BLaER1 treated with 17β-estradiol and CSF1 and Interleukin-3, amounts not matched to agents 10 nM and 100 nM (cell line): ENCODE data around the gene OPCML.
A peak's percentile ranks its signal among the peaks of the same experiment; 100 is the strongest.

Experiments used
- H3K27ac ChIP-seq, 11 experiments: shearing (Covaris generic); formaldehyde crosslinking; 2 replicates each; pipeline ENCODE4 v1.8.1; 2022
- H3K27me3 ChIP-seq, 11 experiments: shearing (Covaris generic); formaldehyde crosslinking; 2 replicates each; pipeline ENCODE4 v1.8.1; 2022
- H3K36me3 ChIP-seq, 11 experiments: shearing (Covaris generic); formaldehyde crosslinking; 2 replicates each; pipeline ENCODE4 v1.8.1; 2022
- H3K4me1 ChIP-seq, 10 experiments: shearing (Covaris generic); formaldehyde crosslinking; 2 replicates each; pipeline ENCODE4 v1.8.1; 2022
- H3K4me2 ChIP-seq, 11 experiments: shearing (Covaris generic); formaldehyde crosslinking; 2 replicates each; pipeline ENCODE4 v1.8.1; 2022
- H3K4me3 ChIP-seq, 10 experiments: shearing (Covaris generic); formaldehyde crosslinking; 2 replicates each; pipeline ENCODE4 v1.8.1; 2022
- H3K9ac ChIP-seq, 11 experiments: shearing (Covaris generic); formaldehyde crosslinking; 2 replicates each; pipeline ENCODE4 v1.8.1; 2022
- H3K9me3 ChIP-seq, 11 experiments: shearing (Covaris generic); formaldehyde crosslinking; replicated peaks in 1 of 11; 2 replicates each; pipeline ENCODE4 v1.8.1; 2022
- H4K20me1 ChIP-seq, 11 experiments: shearing (Covaris generic); formaldehyde crosslinking; 2 replicates each; pipeline ENCODE4 v1.8.1; 2022
- Cebpa-rat ChIP-seq, 11 experiments: shearing (Covaris generic); IDR thresholded peaks; 2 replicates each; pipeline ENCODE4 v1.8.1; 2022

OPCML gene

DNA sequence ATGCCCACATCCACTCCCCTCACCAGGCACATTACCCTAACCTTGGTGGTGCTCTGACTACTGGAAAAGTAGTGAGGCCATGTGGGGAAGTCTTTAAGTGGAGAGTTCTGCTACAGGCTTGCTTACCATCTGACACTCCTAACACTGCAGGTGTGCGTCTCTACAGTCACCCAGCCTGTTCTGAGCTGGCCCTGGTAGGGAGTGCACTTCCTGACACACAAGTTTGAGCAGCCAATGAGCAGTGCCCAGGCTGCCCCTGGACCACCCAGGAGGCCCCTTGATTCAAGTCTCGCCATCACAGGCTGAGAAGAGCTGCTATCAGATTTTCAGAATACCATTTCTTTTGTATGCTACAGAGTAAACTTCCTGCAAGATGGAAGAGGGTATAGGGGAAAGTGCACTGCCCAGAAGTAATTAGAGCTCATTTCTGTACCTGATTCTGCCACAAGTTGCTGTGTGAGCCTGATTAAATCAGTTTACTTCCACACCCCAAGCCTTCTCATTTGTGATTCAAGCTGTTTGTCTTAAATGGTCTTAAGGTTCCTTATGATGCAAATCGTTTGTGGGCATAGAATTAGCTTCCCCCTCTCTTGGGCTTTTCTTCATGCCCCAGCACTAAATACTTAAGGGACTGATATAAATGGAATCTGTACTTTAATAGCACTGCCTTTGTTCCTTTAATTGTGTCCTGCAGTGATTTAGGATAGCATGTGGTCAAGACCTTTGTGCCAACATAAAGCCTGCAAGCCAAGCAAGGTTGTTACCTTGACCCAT is 22.2 kb downstream of the OPCML start:
- no peak for TF ChIP-seq Cebpa-rat (IDR thresholded peaks at IDR 0.05)
- no peaks in the 10 kb centered on the region for H3K36me3 ChIP-seq
- peaks cover 0 to 12% (median 0%) of the 10 kb centered on the region in 11 experiments; a peak in 8 of 22 replicates for H4K20me1 ChIP-seq
- peaks cover 21 to 29% (median 25%) of the 10 kb centered on the region in 10 experiments for H3K4me1 ChIP-seq
- no peak overlapping the region for H3K9ac ChIP-seq
- no peak overlapping the region for H3K4me2 ChIP-seq
- no peaks in the 10 kb centered on the region for H3K9me3 ChIP-seq
- H3K4me3 ChIP-seq = no peak overlapping the region
- H3K27me3 ChIP-seq = no peaks in the 10 kb centered on the region; a peak in 2 of 22 replicates
- no peak overlapping the region for H3K27ac ChIP-seq

DNA sequence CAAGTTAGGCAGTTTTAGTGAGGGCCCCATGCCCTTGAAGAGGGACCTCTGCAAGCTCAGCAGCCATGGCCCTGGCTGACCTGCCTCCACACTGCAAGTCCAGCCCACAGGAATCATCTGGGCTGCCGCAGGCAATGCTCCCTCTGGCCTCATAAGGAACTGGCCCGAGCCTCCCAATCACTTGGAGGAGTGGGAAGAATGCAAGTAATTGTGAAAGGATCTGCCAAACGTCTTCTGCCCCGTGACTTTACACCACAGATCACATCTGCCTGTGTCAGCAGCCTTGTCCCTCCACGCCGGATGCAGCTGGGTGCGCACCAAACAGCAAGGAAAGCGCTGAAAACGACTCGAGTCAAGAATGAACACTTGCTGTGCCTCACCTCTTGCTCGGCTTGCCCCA is 23.8 kb downstream of the OPCML start:
- peaks cover 0 to 13% (median 0%) of the 10 kb centered on the region in 11 experiments; a peak in 7 of 22 replicates for H4K20me1 ChIP-seq
- no peak overlapping the region for H3K27ac ChIP-seq
- no peak overlapping the region for H3K9ac ChIP-seq
- H3K9me3 ChIP-seq = no peaks in the 10 kb centered on the region
- H3K36me3 ChIP-seq = no peaks in the 10 kb centered on the region
- no peak overlapping the region for H3K4me3 ChIP-seq
- peaks cover 29 to 40% (median 31%) of the 10 kb centered on the region in 10 experiments for H3K4me1 ChIP-seq
- TF ChIP-seq Cebpa-rat (IDR thresholded peaks at IDR 0.05) = no peak
- no peak overlapping the region for H3K4me2 ChIP-seq
- H3K27me3 ChIP-seq = peaks cover 0 to 10% (median 0%) of the 10 kb centered on the region in 11 experiments; a peak in 6 of 22 replicates

DNA sequence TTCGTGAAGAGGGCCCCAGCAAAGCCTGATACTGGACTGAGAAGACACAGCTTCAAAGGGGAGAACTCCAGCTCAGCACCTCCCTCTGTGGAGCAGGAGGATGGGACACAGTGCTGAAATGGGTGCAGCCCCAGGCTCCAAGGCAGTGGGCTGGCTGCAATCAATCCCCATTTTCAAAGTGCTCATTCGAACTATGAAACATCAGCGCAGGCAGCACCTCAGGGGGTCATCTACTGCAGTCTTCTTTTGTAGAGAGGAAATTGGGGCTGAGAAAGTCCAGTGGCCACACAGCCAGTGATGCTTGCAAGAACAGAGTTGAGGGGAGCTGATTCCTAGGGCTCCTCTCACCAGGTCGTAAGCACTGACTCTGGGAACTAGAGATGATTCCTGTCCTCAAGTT is 25.1 kb downstream of the OPCML start:
- H3K4me1 ChIP-seq = peaks cover 29 to 43% (median 31%) of the 10 kb centered on the region in 10 experiments
- H3K9ac ChIP-seq = no peak overlapping the region
- H3K4me3 ChIP-seq = no peak overlapping the region
- no peak for TF ChIP-seq Cebpa-rat (IDR thresholded peaks at IDR 0.05)
- H3K9me3 ChIP-seq = no peaks in the 10 kb centered on the region
- no peak overlapping the region for H3K27ac ChIP-seq
- no peaks in the 10 kb centered on the region for H3K36me3 ChIP-seq
- peak overlapping the region in 10 of 11 experiments; percentile 64 to 84 (median 80); a peak in 17 of 22 replicates for H3K4me2 ChIP-seq
- H3K27me3 ChIP-seq = peaks cover 0 to 13% (median 4%) of the 10 kb centered on the region in 11 experiments; a peak in 7 of 22 replicates
- peaks cover 0 to 13% (median 0%) of the 10 kb centered on the region in 11 experiments; a peak in 7 of 22 replicates for H4K20me1 ChIP-seq

DNA sequence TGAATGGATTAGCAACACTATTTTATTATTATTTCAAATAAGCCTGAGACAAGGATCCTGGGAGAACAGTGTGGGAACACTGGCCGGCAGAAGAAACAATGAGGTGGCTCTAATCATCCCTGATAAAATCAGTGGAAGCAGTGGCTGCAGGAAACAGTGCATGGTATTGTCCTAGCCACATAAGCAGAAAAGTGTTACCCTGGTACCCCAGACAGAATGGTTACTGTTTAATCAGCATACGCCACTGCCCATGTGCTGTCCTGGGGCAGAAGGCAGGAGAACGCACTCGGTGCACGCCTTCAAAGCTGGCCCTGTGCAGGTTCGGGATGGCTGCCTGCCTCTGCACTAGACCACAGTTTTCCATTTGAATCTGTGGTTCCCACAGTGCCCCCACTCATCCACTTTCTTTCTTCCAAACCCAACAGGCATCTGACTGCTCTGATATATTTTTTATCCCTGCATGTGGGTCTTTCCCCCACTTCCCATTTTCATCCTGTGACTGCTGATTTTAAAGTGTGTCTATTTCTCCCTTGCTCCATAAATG is 25.7 kb downstream of the OPCML start:
- H3K4me2 ChIP-seq = peak overlapping the region; percentile 64 to 85 (median 80)
- no peak overlapping the region for H3K4me3 ChIP-seq
- H4K20me1 ChIP-seq = peaks cover 0 to 13% (median 0%) of the 10 kb centered on the region in 11 experiments; a peak in 7 of 22 replicates
- no peak overlapping the region for H3K27ac ChIP-seq
- peaks cover 0 to 13% (median 4%) of the 10 kb centered on the region in 11 experiments; a peak in 7 of 22 replicates for H3K27me3 ChIP-seq
- H3K36me3 ChIP-seq = no peaks in the 10 kb centered on the region
- no peak overlapping the region for H3K9ac ChIP-seq
- no peak for TF ChIP-seq Cebpa-rat (IDR thresholded peaks at IDR 0.05)
- H3K4me1 ChIP-seq = peaks cover 29 to 46% (median 34%) of the 10 kb centered on the region in 10 experiments
- H3K9me3 ChIP-seq = no peaks in the 10 kb centered on the region

DNA sequence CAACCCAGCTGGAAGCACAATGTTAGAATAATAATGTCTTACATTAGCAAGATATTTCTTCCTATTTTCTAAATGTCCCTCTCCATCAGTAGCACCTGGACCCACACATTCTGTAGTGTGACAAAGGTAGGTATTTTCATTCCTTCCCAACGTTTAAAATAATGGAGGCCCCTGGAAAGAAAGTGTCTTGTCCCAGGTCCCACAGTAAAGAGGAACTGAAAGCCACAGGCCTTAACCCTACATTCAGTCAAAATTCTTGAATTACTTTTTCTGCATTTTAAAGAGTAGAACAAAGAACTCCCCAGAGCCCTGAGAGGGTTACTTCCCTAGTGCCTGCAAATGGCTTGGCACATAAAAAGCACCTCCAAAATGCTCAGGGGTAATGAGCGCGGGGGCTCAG is 26.3 kb downstream of the OPCML start:
- TF ChIP-seq Cebpa-rat (IDR thresholded peaks at IDR 0.05) = no peak
- H3K4me3 ChIP-seq = no peak overlapping the region
- H4K20me1 ChIP-seq = peaks cover 0 to 13% (median 0%) of the 10 kb centered on the region in 11 experiments; a peak in 7 of 22 replicates
- no peaks in the 10 kb centered on the region for H3K36me3 ChIP-seq
- peak overlapping the region; percentile 64 to 85 (median 80) for H3K4me2 ChIP-seq
- no peaks in the 10 kb centered on the region for H3K9me3 ChIP-seq
- no peak overlapping the region for H3K27ac ChIP-seq
- H3K27me3 ChIP-seq = peaks cover 0 to 13% (median 4%) of the 10 kb centered on the region in 11 experiments; a peak in 7 of 22 replicates
- H3K9ac ChIP-seq = no peak overlapping the region
- H3K4me1 ChIP-seq = peaks cover 29 to 52% (median 39%) of the 10 kb centered on the region in 10 experiments

DNA sequence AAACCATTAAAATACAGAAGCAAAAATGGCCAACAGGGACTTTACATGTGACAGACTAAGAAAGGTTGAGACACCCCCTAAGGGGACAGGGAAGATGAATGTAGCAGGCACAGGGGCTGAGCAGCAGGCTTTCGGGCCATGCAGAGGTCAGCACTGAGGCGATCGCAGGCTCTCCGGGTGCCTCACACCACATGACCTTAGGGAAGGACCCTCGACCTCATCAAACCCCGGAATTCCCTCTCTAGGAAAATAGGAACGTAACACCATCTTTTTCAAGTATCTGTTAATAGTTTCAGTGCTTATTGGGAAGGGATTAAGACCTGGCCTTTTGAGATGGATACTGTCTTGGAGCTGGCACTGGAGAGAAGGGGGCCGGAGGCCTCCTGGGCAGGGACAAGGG is 27.4 kb downstream of the OPCML start:
- Histone ChIP-seq H3K9me3 (no peaks in the 10 kb centered on the region), H3K36me3 (no peaks in the 10 kb centered on the region), H3K27me3 (peaks cover 0 to 13% (median 4%) of the 10 kb centered on the region in 11 experiments; a peak in 6 of 22 replicates), H4K20me1 (peaks cover 0 to 13% (median 0%) of the 10 kb centered on the region in 11 experiments; a peak in 7 of 22 replicates), H3K4me3 (no peak overlapping the region), H3K27ac (no peak overlapping the region), H3K4me2 (peak overlapping the region; percentile 64 to 85 (median 80)), H3K9ac (no peak overlapping the region), H3K4me1 (peaks cover 29 to 61% (median 41%) of the 10 kb centered on the region in 10 experiments)
- no peak for TF ChIP-seq Cebpa-rat (IDR thresholded peaks at IDR 0.05)

DNA sequence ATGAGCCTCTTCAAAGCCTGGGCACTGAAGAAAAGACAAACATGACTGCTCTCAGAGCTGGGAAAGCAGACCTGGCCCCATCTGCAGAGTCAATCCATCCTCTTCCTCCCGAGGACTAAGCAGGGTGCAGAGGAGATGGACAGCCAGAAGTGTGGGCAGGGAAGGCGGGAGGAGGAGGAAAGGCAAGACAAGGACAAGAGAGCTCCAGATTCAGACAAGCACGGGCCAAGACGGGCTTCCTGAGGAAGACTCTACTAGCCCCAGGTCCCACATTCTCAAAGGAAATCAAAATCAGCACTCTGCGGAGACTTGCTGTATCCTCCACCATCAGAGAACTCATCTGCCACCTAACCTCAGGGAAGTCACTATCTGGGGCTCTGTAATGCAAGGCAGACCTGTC is 28.5 kb downstream of the OPCML start:
- no peak for TF ChIP-seq Cebpa-rat (IDR thresholded peaks at IDR 0.05)
- Histone ChIP-seq H3K9ac (no peak overlapping the region), H4K20me1 (peaks cover 0 to 13% (median 0%) of the 10 kb centered on the region in 11 experiments; a peak in 7 of 22 replicates), H3K27ac (no peak overlapping the region), H3K27me3 (peaks cover 0 to 13% (median 4%) of the 10 kb centered on the region in 11 experiments; a peak in 6 of 22 replicates), H3K9me3 (no peaks in the 10 kb centered on the region), H3K4me1 (peaks cover 30 to 68% (median 48%) of the 10 kb centered on the region in 10 experiments), H3K4me2 (peak overlapping the region in 3 of 11 experiments; percentile 22 to 80 (median 80); a peak in 4 of 22 replicates), H3K4me3 (no peak overlapping the region), H3K36me3 (no peaks in the 10 kb centered on the region)

DNA sequence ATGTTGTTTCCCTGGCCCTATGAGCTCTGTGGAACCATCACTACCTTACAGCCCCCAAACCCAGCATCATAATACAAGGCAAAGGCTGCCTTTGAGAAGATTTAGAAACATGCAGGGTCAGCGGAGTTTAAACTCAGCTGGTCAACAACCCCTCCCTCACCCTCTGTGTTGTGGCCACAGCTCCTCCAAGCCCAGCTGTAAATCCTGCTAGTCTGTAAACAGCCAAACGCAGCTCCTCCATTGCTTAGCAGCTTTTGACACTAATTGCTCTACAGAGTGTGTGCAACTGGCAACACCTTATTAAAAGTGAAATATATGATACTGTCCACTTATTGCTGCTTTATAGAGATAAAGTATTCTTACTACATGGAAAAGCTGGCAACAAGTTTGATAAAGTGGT is 29.1 kb downstream of the OPCML start:
- no peak overlapping the region for H3K9ac ChIP-seq

More for the DNA sequence above, 29.1 kb downstream of the OPCML start:
- H3K9me3 ChIP-seq = no peaks in the 10 kb centered on the region
- H3K4me2 ChIP-seq = peak overlapping the region in 2 of 11 experiments; percentile 22 to 80; a peak in 2 of 22 replicates
- H3K27me3 ChIP-seq = peaks cover 0 to 13% (median 4%) of the 10 kb centered on the region in 11 experiments; a peak in 6 of 22 replicates
- H3K36me3 ChIP-seq = no peaks in the 10 kb centered on the region
- no peak overlapping the region for H3K27ac ChIP-seq
- H3K4me3 ChIP-seq = no peak overlapping the region
- peaks cover 30 to 74% (median 53%) of the 10 kb centered on the region in 10 experiments for H3K4me1 ChIP-seq
- no peak for TF ChIP-seq Cebpa-rat (IDR thresholded peaks at IDR 0.05)
- peaks cover 0 to 13% (median 0%) of the 10 kb centered on the region in 11 experiments; a peak in 7 of 22 replicates for H4K20me1 ChIP-seq
